Activated CD4-positive, alpha-beta T cell treated with anti-CD3 and anti-CD28 coated beads, Interleukin-2, Interleukin-4, amounts not matched to agents 100 ng/mL and 50 ng/mL, durations not matched to agents 16 hours and 8 hours (primary cell): ENCODE results near the gene CHST13.

Experiments
- DNase-seq: peaks from one replicate; pipeline ENCODE4 v3.0.0-alpha.2; 2020; ENCODE audit warnings: low spot score

Gene CHST13

GRCh38 chr3:126541628-126542339 lies 17.8 kb downstream of the CHST13 start:
- DNase-seq, result no peak

GRCh38 chr3:126542340-126543241 lies 18.6 kb downstream of the CHST13 start:
- DNase-seq, result no peak

GRCh38 chr3:126543457-126544061 lies 19.6 kb downstream of the CHST13 start:
- no peak for DNase-seq

- no peak for DNase-seq
These were observed 20.8 kb downstream of the CHST13 start for GRCh38 chr3:126544596-126545281.

- no peak for DNase-seq
These were observed 21.6 kb downstream of the CHST13 start for GRCh38 chr3:126545544-126545943.

- no peak for DNase-seq
These were observed 22.1 kb downstream of the CHST13 start for GRCh38 chr3:126546013-126546412.

GRCh38 chr3:126546549-126547239 lies 22.7 kb downstream of the CHST13 start:
- no peak for DNase-seq

GRCh38 chr3:126547721-126548120 lies 23.8 kb downstream of the CHST13 start:
- DNase-seq, result no peak

GRCh38 chr3:126548556-126549466 lies 24.9 kb downstream of the CHST13 start:
- DNase-seq, result no peak

- DNase-seq, result no peak
These were observed 26.0 kb downstream of the CHST13 start for GRCh38 chr3:126549861-126550487.

GRCh38 chr3:126550488-126551051 lies 26.6 kb downstream of the CHST13 start:
- no peak for DNase-seq

GRCh38 chr3:126551121-126551838 lies 27.3 kb downstream of the CHST13 start:
- DNase-seq, result no peak

- DNase-seq, result no peak
These were observed 28.1 kb downstream of the CHST13 start for GRCh38 chr3:126551839-126552687.

- DNase-seq, result no peak
These were observed 28.8 kb downstream of the CHST13 start for GRCh38 chr3:126552688-126553283.

GRCh38 chr3:126553284-126554084 lies 29.5 kb downstream of the CHST13 start:
- DNase-seq, result no peak

GRCh38 chr3:126554560-126555525 lies 30.9 kb downstream of the CHST13 start:
- no peak for DNase-seq
